HG02884 (cell line): Measurements from ENCODE around the gene PARP12.

ENCODE experiments used
- ATAC-seq: cut with Tn5 transposase; IDR thresholded peaks from one replicate; pipeline ENCODE4 v1.9.1; 2021; ENCODE audit warnings: mild to moderate bottlenecking, moderate library complexity; ENCODE audit not compliant: unreplicated experiment

PARP12 gene

GRCh38 chr7:139993592-139993991 is 69.2 kb downstream of the PARP12 start:
- ATAC-seq, result no peak

GRCh38 chr7:139993169-139993568 is 69.6 kb downstream of the PARP12 start:
- ATAC-seq, result no peak

GRCh38 chr7:139992353-139993044 is 70.3 kb downstream of the PARP12 start:
- no peak for ATAC-seq

- no peak for ATAC-seq
These were observed 70.8 kb downstream of the PARP12 start for GRCh38 chr7:139991911-139992310.

- no peak for ATAC-seq
These were observed 71.5 kb downstream of the PARP12 start for GRCh38 chr7:139991269-139991666.

GRCh38 chr7:139990571-139991268 is 72.0 kb downstream of the PARP12 start:
- no peak for ATAC-seq

GRCh38 chr7:139990142-139990535 is 72.6 kb downstream of the PARP12 start:
- no peak for ATAC-seq

GRCh38 chr7:139989366-139990141 is 73.2 kb downstream of the PARP12 start:
- ATAC-seq, result no peak

- no peak for ATAC-seq
These were observed 74.8 kb downstream of the PARP12 start for GRCh38 chr7:139987691-139988516.

- ATAC-seq, result no peak
These were observed 76.9 kb downstream of the PARP12 start for GRCh38 chr7:139985811-139986210.

GRCh38 chr7:139984642-139985539 is 77.9 kb downstream of the PARP12 start:
- no peak for ATAC-seq

- no peak for ATAC-seq
These were observed 79.5 kb downstream of the PARP12 start for GRCh38 chr7:139982927-139983920.

- no peak for ATAC-seq
These were observed 81.2 kb downstream of the PARP12 start for GRCh38 chr7:139981511-139981895.

- no peak for ATAC-seq
These were observed 85.7 kb downstream of the PARP12 start for GRCh38 chr7:139976838-139977656.

GRCh38 chr7:139976055-139976837 is 86.5 kb downstream of the PARP12 start:
- ATAC-seq, result no peak

- ATAC-seq, result no peak
These were observed 88.5 kb downstream of the PARP12 start for GRCh38 chr7:139974179-139974811.
